Measurements from ENCODE around the gene ZNF425.

GRCh38 chr7:149067869-149068268 lies 58.3 kb downstream of the ZNF425 start:
- TF ChIP-seq CTCF (IDR thresholded peaks at IDR 0.05) = no peak
- TF ChIP-seq EP300 (IDR thresholded peaks at IDR 0.05) = no peak
